ENCODE measurements around the gene ACVR1.

ACVR1 gene

DNA sequence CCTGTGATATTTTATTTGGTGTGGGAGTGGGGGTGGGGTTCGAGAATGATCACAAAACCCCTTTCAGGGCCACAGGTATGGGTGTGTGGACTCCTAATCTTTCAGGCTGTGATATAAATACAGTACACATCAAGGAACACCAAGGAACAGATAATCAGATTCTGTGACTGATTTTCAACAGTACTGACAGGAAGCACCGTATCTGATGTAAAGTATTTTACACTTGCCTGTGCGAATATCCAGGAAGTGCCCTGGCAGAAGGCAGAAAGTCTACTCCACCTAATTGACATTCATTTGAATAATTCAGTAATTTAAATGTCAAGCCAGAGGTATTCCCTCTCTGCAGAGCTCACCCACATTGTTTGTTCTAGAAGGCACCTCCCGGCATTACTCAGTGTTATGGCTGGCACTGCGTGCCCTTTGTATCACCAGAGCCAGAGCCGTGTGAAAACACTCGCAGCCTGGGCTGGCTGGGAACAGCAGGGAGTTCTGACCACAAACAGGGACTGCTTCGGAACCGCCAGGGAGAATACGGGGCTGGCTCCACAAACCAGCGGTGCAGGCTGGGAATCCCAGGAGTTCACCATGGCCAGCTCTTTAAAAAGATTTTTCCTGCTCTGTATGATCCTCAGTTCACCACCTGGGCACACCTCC, 91.8 kb downstream of the ACVR1 start:
- H3K36me3 Mint-ChIP-seq (ENCODE audit: low read depth): peaks cover 20% of the 10 kb centered on the region
- H3K9me3 Mint-ChIP-seq: peaks cover 4% of the 10 kb centered on the region
- no peak overlapping the region for H3K27ac Mint-ChIP-seq
- TF ChIP-seq, protein P1, sequence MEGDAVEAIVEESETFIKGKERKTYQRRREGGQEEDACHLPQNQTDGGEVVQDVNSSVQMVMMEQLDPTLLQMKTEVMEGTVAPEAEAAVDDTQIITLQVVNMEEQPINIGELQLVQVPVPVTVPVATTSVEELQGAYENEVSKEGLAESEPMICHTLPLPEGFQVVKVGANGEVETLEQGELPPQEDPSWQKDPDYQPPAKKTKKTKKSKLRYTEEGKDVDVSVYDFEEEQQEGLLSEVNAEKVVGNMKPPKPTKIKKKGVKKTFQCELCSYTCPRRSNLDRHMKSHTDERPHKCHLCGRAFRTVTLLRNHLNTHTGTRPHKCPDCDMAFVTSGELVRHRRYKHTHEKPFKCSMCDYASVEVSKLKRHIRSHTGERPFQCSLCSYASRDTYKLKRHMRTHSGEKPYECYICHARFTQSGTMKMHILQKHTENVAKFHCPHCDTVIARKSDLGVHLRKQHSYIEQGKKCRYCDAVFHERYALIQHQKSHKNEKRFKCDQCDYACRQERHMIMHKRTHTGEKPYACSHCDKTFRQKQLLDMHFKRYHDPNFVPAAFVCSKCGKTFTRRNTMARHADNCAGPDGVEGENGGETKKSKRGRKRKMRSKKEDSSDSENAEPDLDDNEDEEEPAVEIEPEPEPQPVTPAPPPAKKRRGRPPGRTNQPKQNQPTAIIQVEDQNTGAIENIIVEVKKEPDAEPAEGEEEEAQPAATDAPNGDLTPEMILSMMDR (IDR thresholded peaks at IDR 0.05): no peak
- DNase-seq: no peak
- H3K27me3 Mint-ChIP-seq (ENCODE audit: low read depth, poor library complexity): no peaks in the 10 kb centered on the region
- H3K4me1 Mint-ChIP-seq: peaks cover 15% of the 10 kb centered on the region
- H3K4me3 Mint-ChIP-seq: no peak overlapping the region

DNA sequence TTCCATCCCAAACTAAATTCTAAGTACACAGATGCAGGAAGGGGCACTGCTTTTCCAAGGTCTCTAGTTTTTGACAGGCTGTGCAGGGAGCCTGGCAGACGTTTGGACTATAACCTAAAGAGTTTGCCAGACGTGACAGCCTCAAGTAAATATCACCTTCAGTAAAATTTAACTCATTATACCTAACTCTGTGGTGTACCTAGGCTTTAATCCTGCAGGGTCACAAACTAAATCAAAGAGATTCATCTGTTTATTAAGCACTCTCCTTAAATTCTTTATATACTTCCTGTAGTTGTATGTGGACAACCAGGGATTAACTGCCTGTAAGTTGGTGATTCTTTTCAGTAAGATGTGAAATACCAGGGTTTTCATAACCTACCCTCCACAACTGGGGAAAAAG, 92.9 kb downstream of the ACVR1 start:
- no peak overlapping the region for H3K27ac Mint-ChIP-seq
- no peak for DNase-seq
- no peak overlapping the region for H3K4me3 Mint-ChIP-seq
- no peaks in the 10 kb centered on the region for H3K27me3 Mint-ChIP-seq (ENCODE audit: low read depth, poor library complexity)
- H3K9me3 Mint-ChIP-seq: peaks cover 4% of the 10 kb centered on the region
- peaks cover 17% of the 10 kb centered on the region for H3K4me1 Mint-ChIP-seq
- H3K36me3 Mint-ChIP-seq (ENCODE audit: low read depth): peaks cover 26% of the 10 kb centered on the region
- TF ChIP-seq, protein P1 (IDR thresholded peaks at IDR 0.05): no peak

DNA sequence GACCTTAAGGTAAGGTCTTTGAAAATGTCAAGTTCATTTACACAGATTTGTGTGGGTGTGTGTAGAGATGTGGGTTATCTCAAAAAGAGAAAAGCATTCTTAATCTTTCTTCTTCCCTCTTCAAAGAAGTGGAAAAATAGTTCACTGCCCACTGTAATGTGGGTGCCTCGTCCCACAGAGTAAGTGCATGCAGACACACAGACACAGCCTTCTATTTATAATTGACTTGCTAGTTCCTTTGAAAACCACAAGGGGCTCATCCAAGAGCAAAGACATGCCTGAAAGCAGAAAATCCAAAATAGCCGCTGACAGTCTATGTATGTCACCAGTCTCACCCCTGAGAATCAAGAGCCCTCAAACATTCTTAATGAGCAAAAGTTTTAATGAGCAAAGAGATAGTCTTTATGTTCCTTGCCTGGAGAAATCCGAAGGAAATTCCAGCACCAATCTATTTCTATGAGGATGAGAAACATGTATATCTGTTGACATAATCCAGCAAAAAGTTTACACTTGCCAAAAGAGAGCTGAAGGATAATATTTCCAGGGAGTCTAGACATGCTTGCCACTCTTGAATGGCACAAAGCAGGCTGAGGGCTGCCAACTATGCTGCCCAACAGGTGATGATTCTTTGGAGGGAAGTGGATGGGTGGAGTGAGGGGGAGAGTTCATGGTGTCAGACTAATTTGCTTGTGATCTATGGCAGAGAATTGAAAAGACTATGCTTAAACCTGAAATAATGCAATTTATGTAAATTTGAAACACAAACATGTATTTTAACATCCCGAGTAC, 93.9 kb downstream of the ACVR1 start:
- H3K4me1 Mint-ChIP-seq: peaks cover 16% of the 10 kb centered on the region
- H3K27me3 Mint-ChIP-seq (ENCODE audit: low read depth, poor library complexity): no peaks in the 10 kb centered on the region
- no peak overlapping the region for H3K4me3 Mint-ChIP-seq
- no peak for DNase-seq
- no peak overlapping the region for H3K27ac Mint-ChIP-seq
- TF ChIP-seq, protein P1 (IDR thresholded peaks at IDR 0.05): peak; percentile 25
- peaks cover 26% of the 10 kb centered on the region for H3K36me3 Mint-ChIP-seq (ENCODE audit: low read depth)
- H3K9me3 Mint-ChIP-seq: peaks cover 4% of the 10 kb centered on the region

DNA sequence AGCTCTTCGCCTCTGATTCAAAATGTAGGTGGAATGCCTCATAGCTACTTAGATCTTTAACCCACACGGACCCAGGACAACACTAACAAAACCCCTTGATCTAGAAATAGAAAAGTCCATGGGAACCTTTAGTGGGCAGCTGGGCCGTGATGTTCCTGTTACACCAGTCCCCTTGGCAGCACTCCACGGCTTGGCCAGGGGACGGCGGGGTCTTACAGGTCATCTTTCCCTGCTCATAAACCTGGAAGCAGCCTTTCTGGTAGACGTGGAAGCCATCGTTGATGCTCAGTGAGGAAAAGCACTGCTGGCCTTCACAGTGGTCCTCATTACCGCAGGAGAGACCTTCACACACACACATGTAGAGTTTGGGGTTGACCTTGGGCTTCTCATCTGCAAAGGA, 95.9 kb downstream of the ACVR1 start:
- peaks cover 4% of the 10 kb centered on the region for H3K9me3 Mint-ChIP-seq
- H3K4me1 Mint-ChIP-seq: peaks cover 12% of the 10 kb centered on the region
- H3K36me3 Mint-ChIP-seq (ENCODE audit: low read depth): peaks cover 28% of the 10 kb centered on the region
- no peak overlapping the region for H3K4me3 Mint-ChIP-seq
- H3K27ac Mint-ChIP-seq: no peak overlapping the region
- no peaks in the 10 kb centered on the region for H3K27me3 Mint-ChIP-seq (ENCODE audit: low read depth, poor library complexity)
- TF ChIP-seq, protein P1 (IDR thresholded peaks at IDR 0.05): no peak
- DNase-seq: no peak

DNA sequence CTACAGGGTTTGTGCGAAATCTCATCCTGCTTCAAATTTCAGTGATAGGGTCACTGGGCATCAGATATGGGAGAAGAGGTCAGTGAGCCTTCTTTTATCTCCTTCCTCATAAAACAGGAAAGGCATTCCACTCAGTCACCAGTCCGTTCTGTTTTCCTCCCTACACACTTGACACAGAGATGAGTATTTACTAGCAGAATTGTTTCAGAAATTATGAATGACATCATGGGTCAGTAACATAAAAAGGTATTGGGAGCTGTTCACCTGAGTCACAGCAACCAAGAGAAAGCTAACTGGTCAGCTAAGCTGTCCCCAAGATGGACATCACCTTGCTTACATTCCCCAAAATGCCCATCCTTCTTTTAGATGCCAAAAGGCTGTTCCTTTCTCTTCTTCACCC, 96.3 kb downstream of the ACVR1 start:
- Mint-ChIP-seq H3K4me3 (no peak overlapping the region), H3K4me1 (peaks cover 12% of the 10 kb centered on the region), H3K27ac (no peak overlapping the region), H3K9me3 (peaks cover 4% of the 10 kb centered on the region), H3K27me3 (ENCODE audit: low read depth, poor library complexity) (no peaks in the 10 kb centered on the region), H3K36me3 (ENCODE audit: low read depth) (peaks cover 31% of the 10 kb centered on the region)
- no peak for DNase-seq
- TF ChIP-seq, protein P1 (IDR thresholded peaks at IDR 0.05): no peak
